Panc1 (cell line): ENCODE results near the gene ZNF792.

Experiments
- CTCF ChIP-seq: fragments of 450-650 bp; IDR thresholded peaks from 2 replicates; pipeline ENCODE4 v1.5.1; 2017; ENCODE audit warnings: mild to moderate bottlenecking
- POLR2AphosphoS5 ChIP-seq: IDR thresholded peaks from 2 replicates; pipeline ENCODE4 v1.6.1; 2012; ENCODE audit warnings: mild to moderate bottlenecking, low read depth, low read length, moderate library complexity
- SIN3A ChIP-seq: IDR thresholded peaks from 2 replicates; pipeline ENCODE4 v1.6.1; 2012; ENCODE audit warnings: low read depth, mild to moderate bottlenecking, low read length, moderate library complexity, borderline replicate concordance; ENCODE audit not compliant: insufficient read depth
- TF ChIP-seq, protein P1 (sequence below), 2 experiments: IDR thresholded peaks; 2 replicates each; pipeline ENCODE4 v1.6.1; 2011 to 2012; ENCODE audit warnings: low read depth in 2 of 2, control low read depth in 1 of 2, low read length in 1 of 2, mild to moderate bottlenecking in 1 of 2, moderate library complexity in 1 of 2; ENCODE audit not compliant: insufficient read depth in 1 of 2

GRCh38 chr19:34989298-34989697 lies 25.3 kb upstream of the ZNF792 start:
- no peak for TF ChIP-seq CTCF
- no peak for TF ChIP-seq POLR2AphosphoS5
- TF ChIP-seq SIN3A: no peak
- TF ChIP-seq, protein P1, sequence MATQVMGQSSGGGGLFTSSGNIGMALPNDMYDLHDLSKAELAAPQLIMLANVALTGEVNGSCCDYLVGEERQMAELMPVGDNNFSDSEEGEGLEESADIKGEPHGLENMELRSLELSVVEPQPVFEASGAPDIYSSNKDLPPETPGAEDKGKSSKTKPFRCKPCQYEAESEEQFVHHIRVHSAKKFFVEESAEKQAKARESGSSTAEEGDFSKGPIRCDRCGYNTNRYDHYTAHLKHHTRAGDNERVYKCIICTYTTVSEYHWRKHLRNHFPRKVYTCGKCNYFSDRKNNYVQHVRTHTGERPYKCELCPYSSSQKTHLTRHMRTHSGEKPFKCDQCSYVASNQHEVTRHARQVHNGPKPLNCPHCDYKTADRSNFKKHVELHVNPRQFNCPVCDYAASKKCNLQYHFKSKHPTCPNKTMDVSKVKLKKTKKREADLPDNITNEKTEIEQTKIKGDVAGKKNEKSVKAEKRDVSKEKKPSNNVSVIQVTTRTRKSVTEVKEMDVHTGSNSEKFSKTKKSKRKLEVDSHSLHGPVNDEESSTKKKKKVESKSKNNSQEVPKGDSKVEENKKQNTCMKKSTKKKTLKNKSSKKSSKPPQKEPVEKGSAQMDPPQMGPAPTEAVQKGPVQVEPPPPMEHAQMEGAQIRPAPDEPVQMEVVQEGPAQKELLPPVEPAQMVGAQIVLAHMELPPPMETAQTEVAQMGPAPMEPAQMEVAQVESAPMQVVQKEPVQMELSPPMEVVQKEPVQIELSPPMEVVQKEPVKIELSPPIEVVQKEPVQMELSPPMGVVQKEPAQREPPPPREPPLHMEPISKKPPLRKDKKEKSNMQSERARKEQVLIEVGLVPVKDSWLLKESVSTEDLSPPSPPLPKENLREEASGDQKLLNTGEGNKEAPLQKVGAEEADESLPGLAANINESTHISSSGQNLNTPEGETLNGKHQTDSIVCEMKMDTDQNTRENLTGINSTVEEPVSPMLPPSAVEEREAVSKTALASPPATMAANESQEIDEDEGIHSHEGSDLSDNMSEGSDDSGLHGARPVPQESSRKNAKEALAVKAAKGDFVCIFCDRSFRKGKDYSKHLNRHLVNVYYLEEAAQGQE (IDR thresholded peaks at IDR 0.05; ENCODE audit: insufficient read depth in 1 of 2, low read depth in 2 of 2, low read length in 1 of 2): no peak
